Osteocyte (in vitro differentiated cells): Measurements from ENCODE around the gene PRKAG3. TPM values are rescaled to one million over a fixed set of nuclear protein-coding genes. Genes with fewer than 3 reads are reported as not detected.

ENCODE experiments used
- DNase-seq: peaks from one replicate; pipeline ENCODE4 v3.0.0; 2021; ENCODE audit warnings: mixed read lengths; ENCODE audit not compliant: unreplicated experiment; ENCODE audit errors: extremely low spot score
- H3K27ac Mint-ChIP-seq: one replicate; pipeline ENCODE4 v1.8.0; 2021; ENCODE audit warnings: mild to moderate bottlenecking, mixed read lengths; ENCODE audit not compliant: unreplicated experiment
- H3K27me3 Mint-ChIP-seq: one replicate; pipeline ENCODE4 v1.8.0; 2021; ENCODE audit warnings: mixed read lengths; ENCODE audit not compliant: unreplicated experiment
- H3K36me3 Mint-ChIP-seq: one replicate; pipeline ENCODE4 v1.8.0; 2021; ENCODE audit warnings: mixed read lengths; ENCODE audit not compliant: unreplicated experiment
- H3K4me1 Mint-ChIP-seq: one replicate; pipeline ENCODE4 v1.8.0; 2021; ENCODE audit warnings: mixed read lengths; ENCODE audit not compliant: unreplicated experiment
- H3K4me3 Mint-ChIP-seq: one replicate; pipeline ENCODE4 v1.8.0; 2021; ENCODE audit warnings: mild to moderate bottlenecking, moderate library complexity, mixed read lengths; ENCODE audit not compliant: unreplicated experiment
- H3K9me3 Mint-ChIP-seq: one replicate; pipeline ENCODE4 v1.8.0; 2021; ENCODE audit warnings: mixed read lengths; ENCODE audit not compliant: unreplicated experiment
- CTCF ChIP-seq: fragments of 200-600 bp; sonication (generic); IDR thresholded peaks from 2 replicates; pipeline ENCODE4 v1.5.0; 2021; ENCODE audit warnings: antibody characterized with exemption, mild to moderate bottlenecking, moderate library complexity
- total RNA-seq: library from RNA; stranded (reverse); gene quantifications from 2 replicates; pipeline ENCODE4 v1.2.1, GENCODE V29; 2021

The PRKAG3 gene
- total RNA-seq, 1 donor from 2014 or later: not detected

- TF ChIP-seq CTCF: no peak
- DNase-seq: no peak
- Mint-ChIP-seq H3K27ac (no peak overlapping the region), H3K4me1 (no peaks in the 10 kb centered on the region), H3K9me3 (no peaks in the 10 kb centered on the region), H3K27me3 (peaks cover 20% of the 10 kb centered on the region), H3K4me3 (no peak overlapping the region), H3K36me3 (no peaks in the 10 kb centered on the region)
Observed at GRCh38 chr2:218796691-218797090, 34.9 kb downstream of the PRKAG3 start.

DNA sequence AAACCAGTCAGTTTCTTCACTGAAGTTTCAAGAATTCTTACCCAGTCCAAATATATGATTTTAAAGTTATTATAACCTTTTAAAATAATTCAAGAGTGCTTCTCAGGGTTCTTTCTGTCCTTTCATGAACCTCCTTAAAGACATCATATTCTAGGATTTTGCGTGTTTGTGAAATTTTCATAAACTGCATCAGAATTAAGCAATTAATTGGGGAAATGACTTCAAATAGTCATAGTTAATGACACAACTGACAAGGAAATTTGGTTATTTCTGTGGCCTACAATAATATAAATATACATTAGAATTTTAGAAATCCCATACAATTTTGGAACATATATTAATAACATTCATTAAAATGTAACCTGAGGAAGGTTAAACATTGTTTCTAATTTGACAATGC lies 39.2 kb downstream of the PRKAG3 start:
- no peak overlapping the region for H3K27ac Mint-ChIP-seq
- H3K27me3 Mint-ChIP-seq: peaks cover 11% of the 10 kb centered on the region
- DNase-seq: no peak
- H3K4me1 Mint-ChIP-seq: no peaks in the 10 kb centered on the region
- no peaks in the 10 kb centered on the region for H3K36me3 Mint-ChIP-seq
- no peak for TF ChIP-seq CTCF
- no peak overlapping the region for H3K4me3 Mint-ChIP-seq
- peaks cover 8% of the 10 kb centered on the region for H3K9me3 Mint-ChIP-seq

GRCh38 chr2:218788529-218789255 lies 42.9 kb downstream of the PRKAG3 start:
- no peak for TF ChIP-seq CTCF
- DNase-seq: no peak
- Mint-ChIP-seq H3K36me3 (no peaks in the 10 kb centered on the region), H3K9me3 (peaks cover 8% of the 10 kb centered on the region), H3K4me1 (peaks cover 2% of the 10 kb centered on the region), H3K27ac (no peak overlapping the region), H3K27me3 (peaks cover 3% of the 10 kb centered on the region), H3K4me3 (no peak overlapping the region)

GRCh38 chr2:218786133-218786532 lies 45.5 kb downstream of the PRKAG3 start:
- Mint-ChIP-seq H3K27ac (no peak overlapping the region), H3K9me3 (peaks cover 8% of the 10 kb centered on the region), H3K27me3 (peaks cover 4% of the 10 kb centered on the region), H3K4me3 (no peak overlapping the region), H3K36me3 (no peaks in the 10 kb centered on the region), H3K4me1 (peaks cover 16% of the 10 kb centered on the region)
- TF ChIP-seq CTCF: no peak
- DNase-seq: no peak

GRCh38 chr2:218785103-218785502 lies 46.5 kb downstream of the PRKAG3 start:
- H3K9me3 Mint-ChIP-seq: peaks cover 8% of the 10 kb centered on the region
- H3K27ac Mint-ChIP-seq: no peak overlapping the region
- TF ChIP-seq CTCF: no peak
- H3K4me1 Mint-ChIP-seq: peaks cover 20% of the 10 kb centered on the region
- peaks cover 8% of the 10 kb centered on the region for H3K27me3 Mint-ChIP-seq
- DNase-seq: no peak
- H3K4me3 Mint-ChIP-seq: no peak overlapping the region
- no peaks in the 10 kb centered on the region for H3K36me3 Mint-ChIP-seq
